ENCODE data around the gene PFKFB2. TPM values are rescaled to one million over a fixed set of nuclear protein-coding genes. Genes with fewer than 3 reads are reported as not detected.

Gene PFKFB2
- total and polyA plus RNA-seq, 7 experiments from 2014 or later, result 0.64 to 4.6 (median 2.5) TPM

DNA sequence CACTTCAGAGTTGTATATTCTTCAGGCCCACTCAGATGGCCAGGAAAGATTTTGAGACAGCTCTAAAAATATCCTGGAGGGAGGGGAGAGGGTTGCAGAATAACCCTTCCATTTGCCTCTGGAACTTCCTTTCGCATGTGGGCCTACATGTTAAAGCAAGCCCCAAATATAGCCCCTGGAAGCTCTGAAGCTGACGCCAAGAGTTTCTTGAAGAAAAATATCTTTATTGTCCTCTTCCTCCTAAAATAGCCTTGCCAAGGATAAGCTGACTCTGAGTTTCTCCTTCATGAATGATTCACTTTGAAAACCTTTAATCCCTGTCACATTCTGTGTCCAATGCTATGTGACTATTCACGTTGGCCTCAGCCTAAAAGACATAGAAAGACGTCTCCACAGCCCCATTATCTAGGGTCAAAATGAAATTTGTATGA, 27.0 kb upstream of the PFKFB2 start:
- peaks cover 0 to 6% (median 0%) of the 10 kb centered on the region in 7 donors for H3K4me1 Mint-ChIP-seq
- Histone ChIP-seq H3K27me3 (ENCODE audit: control insufficient read depth in 2 of 2, insufficient read depth in 2 of 2, low read length in 2 of 2) (peaks cover 0 to 12% of the 10 kb centered on the region in 2 donors), H3K27ac (ENCODE audit: low read depth, low read length) (no peak overlapping the region), H3K36me3 (ENCODE audit: control insufficient read depth in 2 of 3, insufficient read depth in 3 of 3, low read length in 3 of 3) (no peaks in the 10 kb centered on the region), H3K9me3 (ENCODE audit: control insufficient read depth in 2 of 3, low read length in 3 of 3) (no peaks in the 10 kb centered on the region), H3K4me1 (ENCODE audit: control insufficient read depth in 2 of 2, insufficient read depth in 2 of 2, low read length in 2 of 2) (no peaks in the 10 kb centered on the region), H3K4me3 (ENCODE audit: low read length) (no peak overlapping the region)
- ChIA-PET CTCF (no interaction called here), POLR2A (no interaction called here)
- H3K4me3 Mint-ChIP-seq, result no peak overlapping the region
- H3K27me3 Mint-ChIP-seq, result peaks cover 10 to 51% (median 17%) of the 10 kb centered on the region in 5 donors
- no peak for ATAC-seq
- H3K36me3 Mint-ChIP-seq, result no peaks in the 10 kb centered on the region
- DNase-seq, result no peak
- no peak overlapping the region for H3K27ac Mint-ChIP-seq
- H3K9me3 Mint-ChIP-seq, result peaks cover 0 to 2% (median 0%) of the 10 kb centered on the region in 11 donors
- intact Hi-C loops (cut with micrococcal nuclease), result no loop called here

DNA sequence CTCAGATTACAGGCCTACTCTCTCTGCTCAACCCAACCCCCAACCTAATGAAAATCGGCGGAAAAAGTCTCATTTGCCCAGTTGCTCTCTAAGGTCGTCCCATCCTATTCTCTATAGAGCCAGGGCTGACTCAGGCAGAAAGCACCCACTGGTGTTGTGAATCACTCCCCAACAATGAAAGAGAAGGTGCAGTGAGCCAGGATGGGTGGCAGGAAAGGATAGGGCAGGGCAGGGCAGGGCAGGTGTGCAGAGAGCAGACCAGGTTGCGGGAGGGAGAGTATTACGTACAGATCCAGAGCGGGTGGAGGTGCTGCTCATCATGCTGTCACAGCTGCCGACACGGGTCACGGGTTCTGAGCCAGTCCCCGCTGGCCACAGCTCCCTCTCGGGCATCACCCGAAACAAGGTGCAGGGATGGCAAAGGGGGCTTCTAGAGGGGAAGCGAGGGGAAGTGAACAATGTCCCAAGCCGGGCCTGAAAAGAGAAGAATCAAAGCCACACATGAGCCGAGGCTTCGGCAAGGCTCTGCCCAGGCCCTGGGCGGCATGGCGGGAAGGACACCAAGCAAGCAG, 25.8 kb upstream of the PFKFB2 start:
- Histone ChIP-seq H3K27ac (ENCODE audit: low read depth, low read length) (no peak overlapping the region), H3K36me3 (ENCODE audit: control insufficient read depth in 2 of 3, insufficient read depth in 3 of 3, low read length in 3 of 3) (no peaks in the 10 kb centered on the region), H3K4me1 (ENCODE audit: control insufficient read depth in 2 of 2, insufficient read depth in 2 of 2, low read length in 2 of 2) (no peaks in the 10 kb centered on the region), H3K4me3 (ENCODE audit: low read length) (no peak overlapping the region), H3K9me3 (ENCODE audit: control insufficient read depth in 2 of 3, low read length in 3 of 3) (no peaks in the 10 kb centered on the region), H3K27me3 (ENCODE audit: control insufficient read depth in 2 of 2, insufficient read depth in 2 of 2, low read length in 2 of 2) (peaks cover 0 to 12% of the 10 kb centered on the region in 2 donors)
- H3K4me1 Mint-ChIP-seq, result peaks cover 0 to 6% (median 0%) of the 10 kb centered on the region in 7 donors
- intact Hi-C loops (cut with micrococcal nuclease), result no loop called here
- peaks cover 0 to 2% (median 0%) of the 10 kb centered on the region in 11 donors for H3K9me3 Mint-ChIP-seq
- ATAC-seq, result no peak
- DNase-seq, result no peak
- H3K27ac Mint-ChIP-seq, result no peak overlapping the region
- peaks cover 20 to 63% (median 24%) of the 10 kb centered on the region in 5 donors for H3K27me3 Mint-ChIP-seq
- no peaks in the 10 kb centered on the region for H3K36me3 Mint-ChIP-seq
- ChIA-PET CTCF (no interaction called here), POLR2A (no interaction called here)
- H3K4me3 Mint-ChIP-seq, result no peak overlapping the region

DNA sequence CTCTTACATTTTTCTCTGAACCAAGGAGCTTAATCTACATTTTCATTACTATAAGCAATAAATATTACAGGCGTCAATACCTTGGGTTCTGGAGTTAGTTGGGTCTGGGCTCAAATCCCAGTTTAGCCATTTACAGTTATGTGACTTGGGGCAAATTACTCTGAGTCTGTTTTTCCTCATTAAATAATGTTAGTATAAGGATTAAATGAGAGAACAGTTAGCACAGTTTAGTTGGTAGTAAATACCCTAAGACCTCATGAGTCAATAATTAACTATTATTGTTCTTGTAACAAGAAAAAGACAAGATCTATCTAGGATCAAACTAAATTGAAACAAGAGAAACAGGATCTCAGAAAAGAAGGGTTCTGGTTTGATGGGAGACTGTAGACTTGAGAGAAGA, 25.2 kb upstream of the PFKFB2 start:
- Histone ChIP-seq H3K4me3 (ENCODE audit: low read length) (no peak overlapping the region), H3K36me3 (ENCODE audit: control insufficient read depth in 2 of 3, insufficient read depth in 3 of 3, low read length in 3 of 3) (no peaks in the 10 kb centered on the region), H3K4me1 (ENCODE audit: control insufficient read depth in 2 of 2, insufficient read depth in 2 of 2, low read length in 2 of 2) (no peaks in the 10 kb centered on the region), H3K9me3 (ENCODE audit: control insufficient read depth in 2 of 3, low read length in 3 of 3) (no peaks in the 10 kb centered on the region), H3K27ac (ENCODE audit: low read depth, low read length) (no peak overlapping the region), H3K27me3 (ENCODE audit: control insufficient read depth in 2 of 2, insufficient read depth in 2 of 2, low read length in 2 of 2) (peaks cover 0 to 12% of the 10 kb centered on the region in 2 donors)
- peaks cover 0 to 6% (median 0%) of the 10 kb centered on the region in 7 donors for H3K4me1 Mint-ChIP-seq
- POLR2A ChIA-PET, result no interaction called here
- H3K27ac Mint-ChIP-seq, result no peak overlapping the region
- H3K4me3 Mint-ChIP-seq, result no peak overlapping the region
- peaks cover 0 to 2% (median 0%) of the 10 kb centered on the region in 11 donors for H3K9me3 Mint-ChIP-seq
- peaks cover 22 to 66% (median 29%) of the 10 kb centered on the region in 5 donors for H3K27me3 Mint-ChIP-seq
- CTCF ChIA-PET, result no interaction called here
- intact Hi-C loops (cut with micrococcal nuclease), result no loop called here
- no peak for ATAC-seq
- no peaks in the 10 kb centered on the region for H3K36me3 Mint-ChIP-seq
- no peak for DNase-seq

DNA sequence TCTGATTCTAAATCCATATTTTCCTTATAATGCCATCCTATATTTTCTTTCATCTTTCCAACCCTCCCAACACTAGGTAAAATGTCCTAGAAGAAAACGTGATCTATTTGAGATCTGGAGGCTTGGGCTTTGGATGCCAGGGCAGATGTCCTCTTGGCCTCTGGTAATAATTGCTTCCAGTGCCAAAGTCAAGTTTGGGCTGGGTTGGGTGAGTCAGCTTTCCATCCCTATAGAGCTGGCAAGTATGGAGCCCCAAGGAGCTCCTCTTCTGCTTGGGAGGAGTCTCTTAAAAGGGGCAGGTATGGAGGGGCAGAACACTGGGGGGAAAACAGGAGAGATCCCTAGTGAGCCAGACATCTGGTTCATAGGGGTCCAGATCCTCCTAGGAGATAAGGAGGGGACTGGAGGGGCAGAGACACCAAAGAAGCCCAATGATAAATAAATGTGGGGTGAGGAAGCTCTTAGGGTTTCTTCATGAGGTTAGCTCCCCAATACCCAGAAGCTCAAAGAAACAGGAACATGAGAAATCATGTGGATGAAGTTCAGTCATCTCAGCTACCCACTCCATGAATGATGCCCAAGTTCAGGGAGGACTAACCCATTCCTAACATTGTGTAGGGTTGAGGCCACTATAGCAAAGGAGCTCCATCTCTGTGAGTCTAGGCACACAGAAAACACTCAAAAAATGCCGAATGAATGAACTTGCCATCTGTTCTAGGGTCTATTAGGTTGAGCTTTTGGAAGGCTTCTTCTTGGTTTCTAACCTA, 24.0 kb upstream of the PFKFB2 start:
- CTCF ChIA-PET, result no interaction called here

GRCh38 chr1:207029701-207030521, 23.2 kb upstream of the PFKFB2 start:
- no peak overlapping the region for H3K4me3 Mint-ChIP-seq
- Histone ChIP-seq H3K27ac (ENCODE audit: low read depth, low read length) (no peak overlapping the region), H3K4me3 (ENCODE audit: low read length) (no peak overlapping the region), H3K4me1 (ENCODE audit: control insufficient read depth in 2 of 2, insufficient read depth in 2 of 2, low read length in 2 of 2) (no peaks in the 10 kb centered on the region), H3K36me3 (ENCODE audit: control insufficient read depth in 2 of 3, insufficient read depth in 3 of 3, low read length in 3 of 3) (no peaks in the 10 kb centered on the region), H3K27me3 (ENCODE audit: control insufficient read depth in 2 of 2, insufficient read depth in 2 of 2, low read length in 2 of 2) (peaks cover 0 to 12% of the 10 kb centered on the region in 2 donors), H3K9me3 (ENCODE audit: control insufficient read depth in 2 of 3, low read length in 3 of 3) (no peaks in the 10 kb centered on the region)
- no peak for DNase-seq
- no peak for ATAC-seq
- no peaks in the 10 kb centered on the region for H3K36me3 Mint-ChIP-seq
- ChIA-PET POLR2A (no interaction called here), CTCF (no interaction called here)
- peaks cover 25 to 74% (median 36%) of the 10 kb centered on the region in 5 donors for H3K27me3 Mint-ChIP-seq
- intact Hi-C loops (cut with micrococcal nuclease), result no loop called here
- H3K9me3 Mint-ChIP-seq, result peaks cover 0 to 2% (median 0%) of the 10 kb centered on the region in 11 donors
- H3K4me1 Mint-ChIP-seq, result peaks cover 0 to 6% (median 0%) of the 10 kb centered on the region in 7 donors
- H3K27ac Mint-ChIP-seq, result no peak overlapping the region

More for the DNA sequence above, 24.0 kb upstream of the PFKFB2 start:
- H3K27ac ChIP-seq (ENCODE audit: low read depth, low read length), result no peak overlapping the region
- intact Hi-C loops (cut with micrococcal nuclease), result no loop called here
- Mint-ChIP-seq H3K9me3 (peaks cover 0 to 2% (median 0%) of the 10 kb centered on the region in 11 donors), H3K27me3 (peaks cover 25 to 77% (median 40%) of the 10 kb centered on the region in 5 donors), H3K4me3 (no peak overlapping the region), H3K27ac (no peak overlapping the region), H3K36me3 (no peaks in the 10 kb centered on the region), H3K4me1 (peaks cover 0 to 6% (median 0%) of the 10 kb centered on the region in 7 donors)
- POLR2A ChIA-PET, result no interaction called here
- no peaks in the 10 kb centered on the region for H3K4me1 ChIP-seq (ENCODE audit: control insufficient read depth in 2 of 2, insufficient read depth in 2 of 2, low read length in 2 of 2)
- DNase-seq (no peak), ATAC-seq (no peak)
- peaks cover 0 to 12% of the 10 kb centered on the region in 2 donors for H3K27me3 ChIP-seq (ENCODE audit: control insufficient read depth in 2 of 2, insufficient read depth in 2 of 2, low read length in 2 of 2)
- H3K4me3 ChIP-seq (ENCODE audit: low read length), result no peak overlapping the region
- no peaks in the 10 kb centered on the region for H3K36me3 ChIP-seq (ENCODE audit: control insufficient read depth in 2 of 3, insufficient read depth in 3 of 3, low read length in 3 of 3)
- no peaks in the 10 kb centered on the region for H3K9me3 ChIP-seq (ENCODE audit: control insufficient read depth in 2 of 3, low read length in 3 of 3)

- intact Hi-C loops (cut with micrococcal nuclease), result no loop called here
- no peak overlapping the region for H3K4me3 Mint-ChIP-seq
Observed at GRCh38 chr1:207030522-207031009, 22.5 kb upstream of the PFKFB2 start.

More at GRCh38 chr1:207030522-207031009, 22.5 kb upstream of the PFKFB2 start:
- no peak overlapping the region for H3K4me3 ChIP-seq (ENCODE audit: low read length)
- H3K4me1 ChIP-seq (ENCODE audit: control insufficient read depth in 2 of 2, insufficient read depth in 2 of 2, low read length in 2 of 2), result no peaks in the 10 kb centered on the region
- ATAC-seq, result no peak
- peaks cover 0 to 6% (median 0%) of the 10 kb centered on the region in 7 donors for H3K4me1 Mint-ChIP-seq
- H3K36me3 ChIP-seq (ENCODE audit: control insufficient read depth in 2 of 3, insufficient read depth in 3 of 3, low read length in 3 of 3), result no peaks in the 10 kb centered on the region
- H3K9me3 Mint-ChIP-seq, result peaks cover 0 to 2% (median 0%) of the 10 kb centered on the region in 11 donors
- H3K27ac ChIP-seq (ENCODE audit: low read depth, low read length), result no peak overlapping the region
- DNase-seq, result no peak
- no peaks in the 10 kb centered on the region for H3K36me3 Mint-ChIP-seq
- ChIA-PET CTCF (no interaction called here), POLR2A (no interaction called here)
- peaks cover 30 to 70% (median 40%) of the 10 kb centered on the region in 5 donors for H3K27me3 Mint-ChIP-seq
- no peak overlapping the region for H3K27ac Mint-ChIP-seq
- H3K27me3 ChIP-seq (ENCODE audit: control insufficient read depth in 2 of 2, insufficient read depth in 2 of 2, low read length in 2 of 2), result peaks cover 0 to 12% of the 10 kb centered on the region in 2 donors
- H3K9me3 ChIP-seq (ENCODE audit: control insufficient read depth in 2 of 3, low read length in 3 of 3), result no peaks in the 10 kb centered on the region
